ENCODE data around the gene ARL17A.
"Not testable (repeated sequence)": the region's sequence is repeated elsewhere in the genome, so short reads cannot be mapped to it uniquely, and the experiment has no call there.

DNA sequence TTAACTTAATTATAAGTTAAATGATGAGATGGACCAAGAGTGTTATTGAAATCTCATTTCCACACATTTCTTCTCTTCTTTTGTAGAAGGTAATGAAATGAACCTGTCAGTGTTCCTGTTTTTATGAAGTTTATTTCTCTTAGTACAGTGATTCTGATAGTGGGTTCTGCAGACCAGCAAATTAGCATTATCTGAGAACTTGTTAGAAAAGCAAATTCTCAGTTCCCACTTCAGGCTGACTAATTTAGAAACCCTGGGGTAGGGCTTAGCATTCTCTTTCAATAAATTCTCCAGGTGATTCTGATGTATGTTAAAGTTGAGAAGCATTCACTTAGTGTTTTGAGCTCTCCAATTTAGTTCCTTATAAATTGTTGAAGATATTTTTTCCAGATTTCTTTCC is 23.6 kb upstream of the ARL17A start:
- TF ChIP-seq, protein P1, sequence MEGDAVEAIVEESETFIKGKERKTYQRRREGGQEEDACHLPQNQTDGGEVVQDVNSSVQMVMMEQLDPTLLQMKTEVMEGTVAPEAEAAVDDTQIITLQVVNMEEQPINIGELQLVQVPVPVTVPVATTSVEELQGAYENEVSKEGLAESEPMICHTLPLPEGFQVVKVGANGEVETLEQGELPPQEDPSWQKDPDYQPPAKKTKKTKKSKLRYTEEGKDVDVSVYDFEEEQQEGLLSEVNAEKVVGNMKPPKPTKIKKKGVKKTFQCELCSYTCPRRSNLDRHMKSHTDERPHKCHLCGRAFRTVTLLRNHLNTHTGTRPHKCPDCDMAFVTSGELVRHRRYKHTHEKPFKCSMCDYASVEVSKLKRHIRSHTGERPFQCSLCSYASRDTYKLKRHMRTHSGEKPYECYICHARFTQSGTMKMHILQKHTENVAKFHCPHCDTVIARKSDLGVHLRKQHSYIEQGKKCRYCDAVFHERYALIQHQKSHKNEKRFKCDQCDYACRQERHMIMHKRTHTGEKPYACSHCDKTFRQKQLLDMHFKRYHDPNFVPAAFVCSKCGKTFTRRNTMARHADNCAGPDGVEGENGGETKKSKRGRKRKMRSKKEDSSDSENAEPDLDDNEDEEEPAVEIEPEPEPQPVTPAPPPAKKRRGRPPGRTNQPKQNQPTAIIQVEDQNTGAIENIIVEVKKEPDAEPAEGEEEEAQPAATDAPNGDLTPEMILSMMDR (conservative IDR thresholded peaks at IDR 0.05; ENCODE audit: low read depth, low read length): not testable (repeated sequence)
- TF ChIP-seq EZH2 (IDR thresholded peaks at IDR 0.05; ENCODE audit: borderline replicate concordance, low read depth, low read length, poor library complexity, severe bottlenecking): not testable (repeated sequence)

All from A673 (cell line).